K562 (cell line): ENCODE results near the gene DCTD. TPM values are rescaled to one million over a fixed set of nuclear protein-coding genes. Genes with fewer than 3 reads are reported as not detected.

ENCODE experiments used
- ATAC-seq: fragments of 200-7000 bp; cut with Tn5 transposase; 3 replicates; pipeline ENCODE4 v1.9.1; 2020; ENCODE audit warnings: moderate library complexity
- BruUV-seq: library from RNA; stranded (reverse); fragments of 400-500 nt; replicated peaks from 2 replicates; lab custom pipeline; 2021; lab: Mats Ljungman, UMichigan
- CTCF ChIA-PET: fragments of 300-600 bp; formaldehyde crosslinking; extraction: SDS; loops from one replicate; lab custom pipeline; 2021; ENCODE audit warnings: low intra/inter-chr PET ratio; lab: Yijun Ruan, JAX
- POLR2A ChIA-PET: fragments of 300-600, 350-650 bp; sonication (Branson Sonifier 250); formaldehyde crosslinking; extraction: SDS; loops from one replicate; lab custom pipeline; 2021; ENCODE audit warnings: antibody characterized with exemption, inconsistent platforms; lab: Yijun Ruan, JAX
- DNase-seq, 4 experiments: peaks; one replicate each; pipeline versions ENCODE4 v3.0.0 to v3.0.0-alpha.2; 2011 to 2018; ENCODE audit warnings: low spot score in 3 of 4, mixed read lengths in 3 of 4; ENCODE audit errors: extremely low read depth in 1 of 4
- FAIRE-seq: peaks from 2 replicates; lab custom pipeline; 2011; peaks lifted over from hg19 to GRCh38; lab: Jason Lieb, UNC
- H2AFZ ChIP-seq: 2 replicates; pipeline ENCODE4 v1.6.0; 2011; ENCODE audit warnings: low read depth, low read length, control low read depth, inconsistent platforms
- H3K27ac ChIP-seq: fragments of 200-600 bp; 3 replicates; pipeline ENCODE4 v1.8.0; 2011; ENCODE audit warnings: low read depth, mild to moderate bottlenecking, control low read depth, inconsistent platforms, low read length, moderate library complexity, mixed read lengths; ENCODE audit errors: extremely low read depth
- H3K27me3 ChIP-seq, 2 experiments: fragments of 300-600 bp in 1 of 2; 2 replicates in 1 of 2; 3 replicates in 1 of 2; pipeline versions ENCODE4 v1.6.0 to v1.8.0; 2011; ENCODE audit warnings: inconsistent platforms in 2 of 2, low read length in 2 of 2, mild to moderate bottlenecking in 1 of 2, mixed read lengths in 1 of 2, moderate library complexity in 1 of 2; ENCODE audit not compliant: control insufficient read depth in 2 of 2, insufficient read depth in 2 of 2
- H3K36me3 ChIP-seq: fragments of 300-600 bp; 3 replicates; pipeline ENCODE4 v1.8.0; 2011; ENCODE audit warnings: mild to moderate bottlenecking, low read length, inconsistent platforms; ENCODE audit not compliant: control insufficient read depth, insufficient read depth
- H3K4me1 ChIP-seq, 2 experiments: fragments of 200-600 bp in 1 of 2; replicated peaks in 1 of 2; 2 replicates in 1 of 2; 3 replicates in 1 of 2; pipeline versions ENCODE4 v1.5.1 to v1.8.0; 2011; ENCODE audit warnings: inconsistent platforms in 2 of 2, low read length in 2 of 2, mild to moderate bottlenecking in 1 of 2, mixed read lengths in 1 of 2, moderate library complexity in 1 of 2; ENCODE audit not compliant: control insufficient read depth in 2 of 2, insufficient read depth in 2 of 2
- H3K4me2 ChIP-seq: 2 replicates; pipeline ENCODE4 v1.6.1; 2011; ENCODE audit warnings: low read length, control low read depth, inconsistent platforms, mixed read lengths; ENCODE audit not compliant: insufficient read depth
- H3K4me3 ChIP-seq: fragments of 200-600 bp; sonication (generic), shearing (Covaris generic); 2 replicates; pipeline ENCODE4 v1.5.1; 2016; ENCODE audit warnings: control low read depth, inconsistent platforms
- H3K79me2 ChIP-seq: fragments of 200-600 bp; 3 replicates; pipeline ENCODE4 v1.8.0; 2011; ENCODE audit warnings: low read length, inconsistent platforms; ENCODE audit not compliant: control insufficient read depth, insufficient read depth
- H3K9ac ChIP-seq, 2 experiments: 2 replicates each; pipeline versions ENCODE4 v1.6.0 to v1.6.1; 2011; ENCODE audit warnings: low read depth in 2 of 2, low read length in 2 of 2, control low read depth in 1 of 2, inconsistent platforms in 1 of 2, mild to moderate bottlenecking in 1 of 2, mixed read lengths in 1 of 2; ENCODE audit not compliant: insufficient read depth in 1 of 2
- H3K9me1 ChIP-seq: one replicate; pipeline ENCODE4 v1.6.0; 2011; ENCODE audit warnings: inconsistent platforms, mild to moderate bottlenecking, low read length, moderate library complexity; ENCODE audit not compliant: control insufficient read depth, insufficient read depth
- H3K9me3 ChIP-seq: replicated peaks from 2 replicates; pipeline ENCODE4 v1.5.1; 2011; ENCODE audit warnings: low read depth, low read length, inconsistent platforms; ENCODE audit not compliant: control insufficient read depth, insufficient read depth
- H4K20me1 ChIP-seq: replicated peaks from 2 replicates; pipeline ENCODE4 v1.6.1; 2011; ENCODE audit warnings: low read length, inconsistent platforms, mixed read lengths; ENCODE audit not compliant: control insufficient read depth, insufficient read depth
- BRCA1 ChIP-seq, 2 experiments: fragments of 450-650 bp in 1 of 2; sonication (generic) in 1 of 2; formaldehyde crosslinking in 1 of 2; IDR thresholded peaks; 2 replicates each; pipeline versions ENCODE4 v1.5.0 to v1.6.1; 2017 to 2020; ENCODE audit warnings: mild to moderate bottlenecking in 1 of 2, missing genetic modification reagents in 1 of 2
- SMAD1 ChIP-seq: fragments of 150-350 bp; IDR thresholded peaks from 2 replicates; pipeline ENCODE4 v1.6.1; 2014; ENCODE audit warnings: low read length, low read depth; ENCODE audit not compliant: partially characterized antibody
- ZNF445 ChIP-seq: fragments of 250-450 bp; sonication (Bioruptor Pico); IDR thresholded peaks from 2 replicates; pipeline ENCODE4 v1.4.0; 2020; ENCODE audit warnings: low read depth, mild to moderate bottlenecking, moderate library complexity
- WGBS: fragments of 100-300 bp; shearing (Covaris generic); methylation state at CpG from one replicate; pipeline ENCODE4 v1.1.6; 2016; ENCODE audit warnings: low coverage, mixed read lengths; ENCODE audit not compliant: insufficient coverage; ENCODE audit errors: missing lambda C conversion rate; 5-methylcytosine and 5-hydroxymethylcytosine counted together
- in situ Hi-C: fragments of 300-500 bp; cut with MboI; formaldehyde crosslinking; loops from 4 replicates; pipeline ENCODE4 v1.15.0; 2018; ENCODE audit warnings: inconsistent platforms, mixed read lengths
- intact Hi-C: fragments of 100-400 bp; cut with micrococcal nuclease; formaldehyde crosslinking; loops from 2 replicates; pipeline ENCODE4 v1.14.2; 2022
- polyA plus RNA-seq, 8 experiments: library from polyadenylated mRNA; depleted of rRNA in 4 of 8; stranded (reverse) in 5 of 8; unstranded in 3 of 8; fragments of >200 nt; fragmentation: Nextera tagmentation in 2 of 8; fragmentation: Illumina TruSeq in 1 of 8; extraction: Ambion mirVana in 2 of 8; extraction: Trizol in 1 of 8; gene quantifications; 2 replicates each; pipeline versions ENCODE4 v1.2.1 to v1.2.3, GENCODE V29; 2011 to 2014; ENCODE audit warnings: inconsistent platforms in 1 of 8, missing spikeins in 1 of 8
- total RNA-seq, 7 experiments: library from RNA; depleted of rRNA in 6 of 7; stranded (reverse); fragments of >200 nt in 6 of 7; fragmentation: Illumina TruSeq in 2 of 7; extraction: Trizol in 2 of 7; gene quantifications; 2 replicates each; pipeline versions ENCODE4 v1.2.1 to v1.2.3, GENCODE V29; 2011 to 2021; ENCODE audit warnings: low replicate concordance in 1 of 7
- TF ChIP-seq, protein P1 (sequence below): sonication (generic); formaldehyde crosslinking; IDR thresholded peaks from 2 replicates; pipeline ENCODE4 v1.8.0; 2022; ENCODE audit warnings: mild to moderate bottlenecking, low read depth, missing genetic modification reagents

Gene DCTD
- total and polyA plus RNA-seq, 9 of the 15 experiments (the other 6 are each of a cell fraction or from before 2014, with no cell fraction given) = 38.7 to 114 (median 76.5) TPM

DNA sequence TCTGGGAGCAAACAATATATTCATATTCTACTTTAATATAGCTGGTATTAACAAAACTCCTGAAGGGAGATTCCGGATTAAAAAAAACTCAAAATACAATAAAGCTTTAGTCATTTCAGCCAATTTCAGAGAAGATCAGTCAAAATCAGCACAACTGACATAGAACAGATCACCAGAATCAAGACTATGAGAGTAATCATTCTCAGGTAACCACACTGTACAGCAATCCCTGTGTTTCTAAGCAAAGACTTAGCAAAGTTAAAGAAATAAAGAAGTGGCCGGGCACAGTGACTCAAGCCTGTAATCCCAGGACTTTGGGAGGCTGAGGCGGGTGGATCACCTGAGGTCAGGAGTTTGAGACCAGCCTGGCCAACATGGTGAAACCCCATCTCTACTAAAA is 9.1 kb downstream of the DCTD start:
- DNase-seq (no peak), FAIRE-seq (no peak), ATAC-seq (no peak)
- TF ChIP-seq SMAD1 = no peak
- no peak for TF ChIP-seq ZNF445 (CRISPR knock-in tag)
- TF ChIP-seq, protein P1, sequence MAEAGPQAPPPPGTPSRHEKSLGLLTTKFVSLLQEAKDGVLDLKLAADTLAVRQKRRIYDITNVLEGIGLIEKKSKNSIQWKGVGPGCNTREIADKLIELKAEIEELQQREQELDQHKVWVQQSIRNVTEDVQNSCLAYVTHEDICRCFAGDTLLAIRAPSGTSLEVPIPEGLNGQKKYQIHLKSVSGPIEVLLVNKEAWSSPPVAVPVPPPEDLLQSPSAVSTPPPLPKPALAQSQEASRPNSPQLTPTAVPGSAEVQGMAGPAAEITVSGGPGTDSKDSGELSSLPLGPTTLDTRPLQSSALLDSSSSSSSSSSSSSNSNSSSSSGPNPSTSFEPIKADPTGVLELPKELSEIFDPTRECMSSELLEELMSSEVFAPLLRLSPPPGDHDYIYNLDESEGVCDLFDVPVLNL (CRISPR knock-in tag) = no peak
- no peak for TF ChIP-seq BRCA1 (IDR thresholded peaks at IDR 0.05)
- TF ChIP-seq BRCA1 (CRISPR knock-in tag; IDR thresholded peaks at IDR 0.05) = no peak
- Histone ChIP-seq H3K27ac (no peak overlapping the region), H3K79me2 (peaks cover 21% of the 10 kb centered on the region; the same call in 1 of the 3 replicates), H3K4me3 (no peak overlapping the region), H3K4me1 (no peaks in the 10 kb centered on the region; a peak in 1 of 5 replicates), H4K20me1 (no peaks in the 10 kb centered on the region), H3K36me3 (peaks cover 88% of the 10 kb centered on the region), H3K9me1 (no peaks in the 10 kb centered on the region), H2AFZ (no peak overlapping the region), H3K4me2 (no peak overlapping the region), H3K9ac (no peak overlapping the region), H3K27me3 (no peaks in the 10 kb centered on the region), H3K9me3 (no peaks in the 10 kb centered on the region)
- 98% methylated on average over 3 of the region's 3 CpGs for WGBS
- POLR2A ChIA-PET = interaction anchor here (0.7 kb wide), 1 partner anchor 11 kb away, joined by 3 read pairs; no protein-coding TSS in a partner anchor
- in situ Hi-C loops = no loop called here
- intact Hi-C loops = no loop called here
- CTCF ChIA-PET = no interaction called here
- no TSS peak for BruUV-seq
